HG03103 (cell line): ENCODE data around the gene KBTBD7.
A peak's percentile ranks its signal among the peaks of the same experiment; 100 is the strongest.

Experiments
- ATAC-seq: cut with Tn5 transposase; IDR thresholded peaks from one replicate; pipeline ENCODE4 v1.9.1; 2021; ENCODE audit warnings: low read depth; ENCODE audit not compliant: unreplicated experiment

Gene KBTBD7, protein sequence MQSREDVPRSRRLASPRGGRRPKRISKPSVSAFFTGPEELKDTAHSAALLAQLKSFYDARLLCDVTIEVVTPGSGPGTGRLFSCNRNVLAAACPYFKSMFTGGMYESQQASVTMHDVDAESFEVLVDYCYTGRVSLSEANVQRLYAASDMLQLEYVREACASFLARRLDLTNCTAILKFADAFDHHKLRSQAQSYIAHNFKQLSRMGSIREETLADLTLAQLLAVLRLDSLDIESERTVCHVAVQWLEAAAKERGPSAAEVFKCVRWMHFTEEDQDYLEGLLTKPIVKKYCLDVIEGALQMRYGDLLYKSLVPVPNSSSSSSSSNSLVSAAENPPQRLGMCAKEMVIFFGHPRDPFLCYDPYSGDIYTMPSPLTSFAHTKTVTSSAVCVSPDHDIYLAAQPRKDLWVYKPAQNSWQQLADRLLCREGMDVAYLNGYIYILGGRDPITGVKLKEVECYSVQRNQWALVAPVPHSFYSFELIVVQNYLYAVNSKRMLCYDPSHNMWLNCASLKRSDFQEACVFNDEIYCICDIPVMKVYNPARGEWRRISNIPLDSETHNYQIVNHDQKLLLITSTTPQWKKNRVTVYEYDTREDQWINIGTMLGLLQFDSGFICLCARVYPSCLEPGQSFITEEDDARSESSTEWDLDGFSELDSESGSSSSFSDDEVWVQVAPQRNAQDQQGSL

DNA sequence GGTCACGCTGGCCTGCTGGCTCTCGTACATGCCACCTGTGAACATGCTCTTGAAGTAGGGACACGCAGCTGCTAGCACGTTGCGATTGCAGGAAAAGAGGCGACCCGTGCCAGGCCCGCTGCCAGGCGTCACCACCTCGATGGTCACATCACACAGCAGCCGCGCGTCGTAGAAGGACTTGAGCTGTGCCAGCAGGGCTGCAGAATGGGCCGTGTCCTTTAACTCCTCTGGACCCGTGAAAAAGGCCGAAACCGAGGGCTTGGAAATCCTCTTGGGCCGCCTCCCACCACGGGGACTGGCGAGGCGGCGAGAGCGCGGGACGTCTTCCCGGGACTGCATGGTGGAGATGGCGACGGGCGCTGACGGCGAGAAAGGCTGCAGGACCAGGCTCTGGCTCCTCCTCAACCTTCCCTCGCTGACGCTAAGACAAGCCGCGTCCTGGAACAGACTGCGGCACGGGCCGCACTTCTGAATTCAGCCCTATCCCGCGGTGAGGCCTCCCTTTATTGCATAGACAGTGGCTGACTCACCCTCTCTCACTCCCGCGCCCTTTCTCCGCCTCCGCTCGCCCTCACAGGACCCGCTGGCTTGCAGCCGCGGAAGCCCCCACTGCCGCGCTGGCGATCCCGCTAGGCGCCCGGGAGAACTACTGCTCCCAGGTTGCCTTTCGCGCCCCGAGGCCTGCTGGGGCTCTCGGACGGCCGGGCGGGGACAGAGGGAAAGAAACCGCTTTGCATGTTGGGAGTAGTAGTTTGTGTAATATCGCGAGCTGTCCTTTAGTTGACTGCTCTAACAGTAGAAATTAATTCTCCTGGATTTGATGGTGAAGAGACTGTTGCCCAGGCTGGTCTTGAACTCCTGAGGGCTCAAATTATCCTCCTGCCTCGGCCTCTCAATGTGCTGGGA lies at the start of gene KBTBD7:
Gene KBTBD7 (minus strand): TSS at position 651 of the 906 bp plus-strand sequence. CDS start 312 bp downstream, at position 339.
- peak; percentile 96 for ATAC-seq

DNA sequence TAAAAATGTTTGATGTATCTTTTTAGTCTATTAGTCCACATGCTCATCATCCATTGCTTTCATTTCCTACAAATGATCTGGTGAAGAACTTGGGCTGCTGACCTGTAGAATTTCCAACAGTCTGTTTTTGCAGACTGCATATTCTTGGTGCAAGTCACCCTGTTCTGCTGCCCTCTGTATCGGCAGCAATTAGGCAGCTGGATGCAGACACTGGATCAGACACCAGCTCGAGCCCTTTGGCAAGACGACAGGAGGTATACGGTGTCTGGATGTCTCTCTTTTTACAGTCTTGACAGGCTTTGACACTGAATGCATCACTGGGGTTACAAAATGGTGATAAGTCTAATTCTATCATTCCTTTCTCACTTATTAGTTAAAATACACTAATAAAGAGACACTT lies 47.3 kb upstream of the KBTBD7 start:
- no peak for ATAC-seq

DNA sequence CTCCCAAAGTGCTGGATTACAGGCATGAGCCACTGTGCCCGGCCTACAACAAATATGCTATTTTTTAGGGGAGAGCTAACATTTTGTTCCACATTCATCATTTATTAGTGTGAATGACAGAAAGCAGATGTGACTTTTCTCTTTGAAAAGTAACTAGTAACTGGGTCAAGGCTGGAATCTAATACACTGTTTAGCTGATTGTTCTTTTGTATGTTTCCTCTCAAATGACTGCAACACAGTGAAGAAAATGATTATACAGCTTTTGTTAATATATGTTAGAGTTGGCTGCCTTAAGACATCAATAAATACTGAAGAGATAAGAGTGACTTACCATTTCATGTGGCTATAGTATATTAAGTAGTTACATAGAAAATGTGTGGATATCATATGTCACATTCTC lies 42.0 kb upstream of the KBTBD7 start:
- no peak for ATAC-seq

DNA sequence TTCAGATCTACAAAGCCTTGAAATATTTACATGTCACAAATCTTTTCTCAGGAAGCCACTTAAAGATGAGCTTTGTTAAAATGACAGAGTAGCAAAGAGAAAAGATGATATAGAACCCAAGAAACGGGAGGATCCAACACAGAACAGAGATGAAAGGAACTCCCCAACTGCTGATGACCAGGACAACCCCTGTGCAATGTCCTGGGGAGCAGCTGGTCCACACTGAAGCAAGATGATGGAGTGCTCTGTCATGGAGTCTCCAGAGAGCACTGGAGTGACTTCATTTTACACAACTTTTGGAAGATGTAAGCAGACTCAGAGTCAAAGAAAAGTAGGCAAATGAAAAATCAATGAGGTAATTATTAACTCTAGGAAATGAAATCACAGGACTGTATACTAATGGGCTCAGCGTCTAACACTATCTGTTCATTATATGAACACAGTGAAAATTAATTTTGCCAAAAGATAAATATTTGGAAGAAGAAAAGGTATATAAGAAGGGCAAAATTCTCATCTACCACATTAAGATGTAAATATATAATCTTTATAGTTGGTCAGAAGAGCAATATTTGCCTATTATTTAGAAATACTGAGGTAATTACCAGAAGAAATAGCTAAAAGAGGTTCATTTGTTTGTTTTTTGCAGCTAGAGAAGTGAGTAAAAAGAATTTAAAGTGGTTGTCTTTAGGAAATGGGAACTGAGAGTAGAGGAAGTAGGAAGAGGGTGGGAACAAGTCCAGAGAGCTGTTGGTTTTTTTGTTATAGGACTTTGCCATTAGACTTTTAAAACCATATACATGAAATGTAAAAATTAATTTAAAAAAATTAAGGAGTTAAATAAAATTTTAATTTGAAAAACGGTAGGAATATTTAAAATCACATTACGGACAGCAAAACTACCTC lies 38.5 kb upstream of the KBTBD7 start:
- no peak for ATAC-seq

DNA sequence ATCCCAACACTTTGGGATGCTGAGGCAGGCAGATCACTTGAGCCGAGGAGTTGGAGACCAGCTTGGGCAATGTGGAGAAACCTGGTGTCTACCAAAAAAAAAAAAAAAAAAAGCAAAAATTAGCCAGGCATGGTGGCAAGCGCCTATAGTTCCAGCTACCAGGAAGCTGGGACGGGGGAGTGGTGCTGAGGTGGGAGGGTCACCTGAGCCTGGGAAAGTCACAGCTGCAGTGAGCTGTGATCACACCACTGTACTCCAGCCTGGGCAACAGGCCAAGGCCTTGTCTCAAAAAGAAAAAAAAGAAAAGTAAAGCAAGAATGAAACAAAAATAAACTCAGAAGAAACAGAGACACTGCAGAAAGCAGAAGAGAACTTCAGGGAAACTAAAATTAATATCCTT lies 37.4 kb upstream of the KBTBD7 start:
- ATAC-seq: no peak

DNA sequence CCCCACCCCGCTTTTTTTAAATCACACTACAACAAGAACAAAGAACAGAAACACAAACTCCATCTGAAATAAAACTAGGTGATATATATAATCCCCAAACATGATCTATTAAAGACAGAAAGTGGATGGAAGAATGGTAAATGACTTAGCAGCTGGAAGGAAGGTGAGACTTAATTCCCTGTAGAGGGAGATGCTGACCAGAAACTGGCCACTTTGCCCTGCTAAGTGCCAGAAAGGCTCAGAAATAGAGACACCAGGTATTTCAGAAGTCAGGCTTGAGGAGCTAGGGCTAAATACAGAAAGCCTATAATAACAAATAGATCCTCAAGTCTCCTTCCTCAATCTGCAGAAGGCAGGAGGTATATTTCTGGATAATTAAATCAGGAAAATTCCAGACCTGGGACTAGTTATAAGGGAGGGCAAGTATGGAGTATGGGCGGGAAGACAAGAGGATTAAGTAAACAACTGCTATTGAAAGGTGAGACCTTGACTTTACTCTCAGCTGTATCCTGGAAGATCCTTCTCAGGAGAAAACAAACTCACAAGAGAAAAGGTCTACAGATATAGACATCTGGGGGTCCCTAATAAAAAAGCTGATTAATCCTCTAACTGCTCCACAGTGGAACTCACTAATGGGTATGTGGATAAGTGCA lies 36.8 kb upstream of the KBTBD7 start:
- ATAC-seq: no peak

DNA sequence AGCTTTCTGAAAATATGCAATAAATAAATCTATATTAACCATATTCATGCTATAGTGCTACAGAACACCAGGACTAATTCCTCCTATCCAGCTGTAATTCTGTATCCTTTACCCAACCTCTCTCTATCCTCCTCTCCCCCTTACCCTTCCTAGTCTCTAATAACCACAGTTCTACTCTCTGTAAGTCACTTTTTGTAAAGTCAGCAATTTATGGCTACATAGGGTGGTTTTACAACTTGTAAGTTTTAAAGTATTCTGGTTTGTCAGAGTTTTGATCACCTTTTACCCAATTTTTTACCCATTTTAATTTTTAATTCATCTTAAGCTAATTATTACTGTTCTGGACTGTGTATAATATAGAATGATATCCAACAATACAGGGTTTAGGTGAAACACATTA lies 35.0 kb upstream of the KBTBD7 start:
- ATAC-seq: no peak

DNA sequence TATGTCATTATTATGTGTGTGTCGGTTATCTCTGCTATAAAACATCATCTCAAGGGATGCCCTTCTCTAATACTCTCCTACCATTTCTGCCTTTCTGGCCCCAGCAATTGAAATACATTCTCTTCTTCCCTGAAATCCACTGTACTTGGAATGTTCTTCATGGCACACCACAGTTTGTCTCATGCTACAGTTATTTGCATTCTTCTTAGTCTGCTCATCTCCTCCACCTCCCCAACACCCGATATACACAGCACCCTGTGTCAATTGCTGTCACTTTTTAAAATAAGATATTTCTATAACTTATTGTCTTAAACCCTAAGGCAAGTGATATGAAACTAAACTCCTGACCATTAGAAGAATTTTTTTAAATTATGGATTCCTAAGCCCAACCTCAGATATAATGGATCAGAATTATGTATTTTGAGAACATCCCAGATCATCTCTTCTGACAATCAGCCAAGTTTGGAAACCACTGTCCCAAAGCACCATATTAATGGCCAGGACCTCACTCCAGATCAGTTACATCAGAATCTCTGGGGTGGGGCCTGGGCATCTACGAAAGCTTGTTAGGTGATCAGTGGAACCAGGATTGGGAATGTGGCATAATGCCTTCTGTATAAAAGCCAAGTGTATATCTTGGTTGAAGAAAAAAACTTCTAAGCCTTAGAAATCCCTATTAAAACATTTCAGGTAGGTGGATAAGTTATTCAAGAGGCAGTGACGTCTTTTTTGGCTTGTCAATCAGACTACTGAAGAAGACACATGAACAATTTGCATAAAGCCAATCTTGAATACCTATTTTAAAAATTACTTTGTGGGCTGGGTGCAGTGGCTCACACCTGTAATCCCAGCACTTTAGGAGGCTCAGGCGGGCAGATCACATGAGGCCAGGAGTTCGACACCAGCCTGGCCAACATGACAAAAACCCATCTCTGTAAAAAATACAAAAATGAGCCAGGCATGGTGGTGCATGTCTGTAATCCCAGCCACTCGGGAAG lies 30.0 kb upstream of the KBTBD7 start:
- ATAC-seq: no peak

DNA sequence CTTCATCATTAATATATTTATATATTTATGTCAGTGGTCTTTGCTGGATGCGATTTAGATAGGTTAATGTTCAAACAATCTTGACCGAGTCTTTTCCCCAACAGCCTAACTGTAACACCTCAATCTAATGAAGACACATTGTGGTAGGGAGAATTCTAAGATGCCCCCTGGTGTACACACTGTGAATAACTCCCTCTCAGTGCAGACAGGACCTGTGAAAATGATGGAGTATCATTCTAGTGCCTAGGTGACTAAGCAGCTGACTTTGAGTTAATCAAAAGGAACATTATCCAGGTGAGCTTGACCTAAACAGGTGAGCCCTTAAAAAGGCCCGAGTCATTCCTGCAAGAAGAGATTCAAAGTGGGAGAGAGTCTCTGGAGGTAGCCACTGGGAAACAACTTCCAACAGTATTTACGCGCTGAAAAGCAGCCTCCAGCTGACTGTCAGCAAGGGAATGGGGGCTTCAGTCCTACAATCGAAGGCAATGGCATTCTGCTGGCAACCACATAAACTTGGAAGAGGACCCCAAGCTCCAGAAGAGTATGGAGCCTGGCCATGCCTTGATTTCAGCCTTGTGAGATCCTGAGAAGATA lies 28.0 kb upstream of the KBTBD7 start:
- peak; percentile 61 for ATAC-seq

DNA sequence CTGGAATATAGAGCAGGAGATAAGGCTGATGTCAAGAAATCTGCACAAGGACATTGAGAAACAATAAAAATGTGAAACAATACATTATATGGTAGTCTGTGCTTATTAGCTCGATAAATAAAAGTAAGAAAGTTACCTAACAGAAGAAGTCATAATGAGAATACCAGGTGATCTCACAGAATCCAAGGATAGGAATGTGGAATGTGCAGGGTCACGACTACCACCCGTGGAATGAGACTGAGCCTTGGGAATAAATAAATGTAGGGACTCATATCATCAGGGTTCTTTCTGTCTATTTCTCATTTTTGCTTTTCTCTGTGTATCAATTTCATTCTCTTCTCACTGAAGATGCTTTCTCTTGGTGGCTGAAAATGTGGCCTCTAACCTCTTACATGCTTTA lies 26.0 kb upstream of the KBTBD7 start:
- no peak for ATAC-seq

DNA sequence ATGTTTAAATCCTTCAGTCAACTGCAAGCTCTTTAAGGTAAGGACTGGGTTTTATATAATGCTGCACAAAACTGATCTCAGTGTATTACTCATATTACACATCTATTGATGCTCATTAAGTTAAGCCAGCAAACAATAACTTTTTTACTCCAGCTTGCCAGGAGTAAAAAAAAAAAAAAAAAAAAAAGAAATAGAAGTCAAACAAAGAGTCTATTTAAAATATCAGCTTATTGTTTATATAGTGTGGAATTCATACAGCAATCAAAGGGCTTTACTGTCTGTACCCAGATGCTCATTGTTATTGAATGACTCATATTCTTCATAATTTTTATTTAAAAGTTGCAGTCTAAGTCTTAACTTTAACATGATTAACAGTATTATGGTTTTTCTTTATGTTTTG lies 21.8 kb upstream of the KBTBD7 start:
- ATAC-seq: no peak

DNA sequence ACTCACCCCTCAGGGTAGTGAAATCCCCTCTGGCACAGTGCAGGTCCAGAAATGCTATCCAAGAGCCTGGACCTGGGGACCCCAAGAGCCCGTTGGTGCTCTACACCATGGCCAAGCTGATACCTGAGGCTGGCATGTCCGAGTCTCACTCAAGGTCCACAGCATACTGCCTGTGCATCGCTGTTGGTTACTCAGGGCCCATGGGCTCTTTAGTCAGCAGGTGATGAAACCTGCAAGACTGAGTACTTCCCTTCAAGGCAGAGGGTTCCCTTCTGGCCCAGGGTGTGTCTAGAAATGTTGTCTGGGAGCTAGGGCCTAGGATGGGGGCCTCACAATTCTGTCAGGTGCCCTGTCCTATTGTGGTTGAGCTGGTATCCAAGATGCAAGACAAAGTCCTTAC lies 19.6 kb upstream of the KBTBD7 start:
- no peak for ATAC-seq

DNA sequence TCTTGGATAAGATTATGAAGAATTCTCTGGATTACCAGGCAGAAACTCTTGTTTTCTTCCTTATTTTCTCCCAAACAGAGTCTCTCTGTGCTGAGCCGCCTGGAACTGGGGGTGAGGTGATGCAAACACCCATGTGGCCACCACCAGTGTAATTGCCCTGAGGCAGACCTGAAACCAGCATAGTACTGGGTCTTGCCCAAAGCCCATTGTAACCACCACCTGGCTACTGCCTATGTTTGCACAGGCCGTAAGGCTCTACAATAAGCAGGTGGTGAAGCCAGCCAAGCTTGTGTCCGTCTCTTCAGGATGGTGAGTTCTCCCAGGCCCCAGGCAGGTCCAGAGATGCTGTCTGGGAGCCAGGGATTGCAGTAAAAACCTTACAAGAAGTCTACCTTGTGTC lies 18.9 kb upstream of the KBTBD7 start:
- no peak for ATAC-seq

DNA sequence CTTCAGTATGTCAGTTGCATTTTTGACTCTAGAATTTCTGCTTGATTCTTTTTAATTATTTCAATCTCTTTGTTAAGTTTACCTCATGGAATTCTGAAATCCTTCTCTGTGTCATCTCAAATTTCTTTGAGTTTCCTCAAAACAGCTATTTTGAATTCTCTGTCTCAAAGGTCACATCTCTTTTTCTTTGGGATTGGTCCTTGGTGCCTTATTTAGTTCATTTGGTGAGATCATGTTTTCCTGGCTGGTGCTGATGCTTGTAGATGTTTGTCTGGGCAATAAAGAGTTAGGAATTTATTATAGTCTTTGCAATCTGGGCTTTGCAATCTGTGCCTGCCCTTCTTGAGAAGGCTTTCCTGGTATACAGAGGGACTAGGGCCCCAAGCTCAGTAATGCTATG lies 18.5 kb upstream of the KBTBD7 start:
- ATAC-seq: no peak

DNA sequence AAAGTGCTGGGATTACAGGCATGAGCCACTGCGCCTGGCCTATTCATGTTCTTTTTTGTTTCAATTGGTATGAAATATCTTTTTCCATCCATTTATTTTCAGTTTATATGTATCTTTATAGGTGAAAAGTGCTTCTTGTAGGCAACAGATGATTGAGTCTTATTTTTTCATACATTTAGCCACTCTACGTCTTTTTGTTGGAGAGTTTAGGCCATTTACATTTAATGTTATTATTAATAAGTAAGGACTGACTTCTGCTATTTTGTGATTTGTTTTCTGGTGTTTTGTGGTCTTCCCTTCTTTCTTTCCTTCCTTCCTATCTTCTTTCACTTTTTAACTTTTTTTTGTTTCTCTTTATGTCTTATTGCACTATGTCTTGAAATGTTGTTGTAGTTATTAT lies 16.7 kb upstream of the KBTBD7 start:
- ATAC-seq: no peak

DNA sequence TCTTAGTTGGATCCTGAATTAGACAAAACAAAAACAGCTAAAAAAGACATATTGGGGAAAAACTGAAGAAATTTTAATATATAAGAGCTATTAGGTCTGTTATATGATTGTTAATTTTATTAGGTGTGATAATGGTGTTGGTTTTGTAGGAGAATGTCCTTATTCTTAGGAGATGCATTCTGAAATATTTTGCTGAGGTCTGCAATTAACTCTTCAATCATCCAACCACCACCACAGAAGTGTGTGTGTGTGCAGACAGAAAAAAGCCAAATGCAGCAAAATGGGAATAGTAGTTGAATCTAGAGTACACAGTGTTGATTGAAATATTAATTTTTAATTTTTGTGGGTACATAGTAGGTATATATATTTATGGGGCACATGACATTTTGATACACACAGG lies 12.1 kb upstream of the KBTBD7 start:
- ATAC-seq: no peak

DNA sequence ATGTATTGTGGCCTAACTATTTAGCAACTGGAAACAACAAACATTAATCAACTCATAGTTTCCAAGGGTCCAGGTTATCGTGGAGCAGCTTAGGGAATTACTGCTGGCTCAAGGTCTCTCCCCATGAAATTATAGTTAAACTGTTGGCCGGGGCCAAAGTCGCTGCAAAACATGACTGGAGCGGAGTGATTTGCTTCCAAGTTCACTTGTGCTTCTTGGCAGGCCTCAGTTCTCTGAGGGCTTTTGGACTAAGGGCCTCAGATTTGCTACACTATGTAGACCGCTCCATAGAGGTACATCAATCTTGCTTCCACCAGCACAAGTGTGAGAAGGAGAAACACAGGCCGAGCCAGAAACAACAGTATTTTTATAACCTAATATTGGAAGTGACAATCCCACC lies 9.4 kb upstream of the KBTBD7 start:
- ATAC-seq: no peak

DNA sequence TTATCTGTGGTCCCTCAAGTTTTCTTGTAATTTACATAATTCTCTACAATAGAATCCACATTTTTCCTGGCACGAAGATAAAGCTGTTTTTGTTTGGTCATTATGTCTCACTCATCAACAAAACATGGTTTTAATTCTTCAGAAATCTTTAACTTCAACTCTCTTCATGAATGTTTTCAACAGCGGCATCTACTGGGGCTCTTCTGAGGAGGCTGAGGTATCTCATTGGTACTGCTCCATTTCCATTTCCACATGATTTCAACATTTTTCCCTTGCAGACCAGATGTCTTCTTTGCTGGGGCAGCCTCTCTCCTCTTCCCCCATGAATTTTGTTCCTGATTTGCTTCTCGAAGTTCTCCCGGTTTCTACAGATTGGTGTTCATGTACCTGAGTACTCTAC lies 5.8 kb upstream of the KBTBD7 start:
- no peak for ATAC-seq
